Endothelial cell of umbilical vein (primary cell): ENCODE data around the gene CD247. TPM values are rescaled to one million over a fixed set of nuclear protein-coding genes. Genes with fewer than 3 reads are reported as not detected.

Experiments used
- BruUV-seq: library from RNA; stranded (reverse); fragments of 400-500 nt; replicated peaks from 2 replicates; lab custom pipeline; 2021; lab: Mats Ljungman, UMichigan
- CTCF ChIA-PET: fragments of 300-600, 350-600 bp; sonication (Branson Sonifier 250); formaldehyde crosslinking; loops from one replicate; lab custom pipeline; 2021; ENCODE audit warnings: antibody characterized with exemption, inconsistent platforms; lab: Charles Lee
- POLR2A ChIA-PET: fragments of 300-600, 350-600 bp; sonication (Branson Sonifier 250); formaldehyde crosslinking; loops from one replicate; lab custom pipeline; 2021; ENCODE audit warnings: antibody characterized with exemption, inconsistent platforms; lab: Charles Lee
- DNase-seq: peaks from one replicate; pipeline ENCODE4 v3.0.0-alpha.2; 2011; ENCODE audit warnings: low read depth, low spot score
- FAIRE-seq: peaks from 2 replicates; lab custom pipeline; 2011; peaks lifted over from hg19 to GRCh38; lab: Jason Lieb, UNC
- H2AFZ ChIP-seq: 2 replicates; pipeline ENCODE4 v1.6.0; 2012; ENCODE audit warnings: low read depth, low read length, control low read depth, inconsistent platforms
- H3K27ac ChIP-seq: 2 replicates; pipeline ENCODE4 v1.5.1; 2011; ENCODE audit warnings: low read depth, mild to moderate bottlenecking, control low read depth, low read length, moderate library complexity; ENCODE audit not compliant: insufficient read depth
- H3K27me3 ChIP-seq, 2 experiments: 2 replicates each; pipeline versions ENCODE4 v1.6.0 to v1.6.1; 2011; ENCODE audit warnings: low read length in 2 of 2, mixed read lengths in 1 of 2; ENCODE audit not compliant: control insufficient read depth in 2 of 2, insufficient read depth in 2 of 2
- H3K36me3 ChIP-seq, 2 experiments: 2 replicates in 1 of 2; 3 replicates in 1 of 2; pipeline ENCODE4 v1.5.1; 2011; ENCODE audit warnings: low read length in 2 of 2, mild to moderate bottlenecking in 1 of 2, moderate library complexity in 1 of 2; ENCODE audit not compliant: control insufficient read depth in 2 of 2, insufficient read depth in 2 of 2; ENCODE audit errors: extremely low read depth in 1 of 2
- H3K4me1 ChIP-seq: 3 replicates; pipeline ENCODE4 v1.5.1; 2011; ENCODE audit warnings: mild to moderate bottlenecking, low read length; ENCODE audit not compliant: control insufficient read depth, insufficient read depth; ENCODE audit errors: extremely low read depth
- H3K4me2 ChIP-seq: 2 replicates; pipeline ENCODE4 v1.6.1; 2011; ENCODE audit warnings: low read length, control low read depth, mixed read lengths; ENCODE audit not compliant: insufficient read depth
- H3K4me3 ChIP-seq, 3 experiments: fragments of 200-600 bp in 1 of 3; sonication (generic), shearing (Covaris generic) in 1 of 3; replicated peaks in 1 of 3; 2 replicates each; pipeline ENCODE4 v1.5.1; 2011 to 2016; ENCODE audit warnings: control low read depth in 3 of 3, low read length in 3 of 3, mild to moderate bottlenecking in 2 of 3, inconsistent platforms in 1 of 3, low read depth in 1 of 3, moderate library complexity in 1 of 3; ENCODE audit not compliant: insufficient read depth in 1 of 3
- H3K79me2 ChIP-seq: 2 replicates; pipeline ENCODE4 v1.6.0; 2012; ENCODE audit warnings: low read length, inconsistent platforms; ENCODE audit not compliant: control insufficient read depth, insufficient read depth
- H3K9ac ChIP-seq: replicated peaks from 2 replicates; pipeline ENCODE3; 2011; ENCODE audit warnings: low read length, control low read depth; ENCODE audit not compliant: insufficient read depth; ENCODE audit errors: extremely low read depth
- H3K9me1 ChIP-seq: replicated peaks from 3 replicates; pipeline ENCODE4 v1.6.0; 2011; ENCODE audit warnings: mild to moderate bottlenecking, low read length; ENCODE audit not compliant: control insufficient read depth, insufficient read depth; ENCODE audit errors: extremely low read depth
- H3K9me3 ChIP-seq: replicated peaks from 2 replicates; pipeline ENCODE4 v1.5.1; 2012; ENCODE audit warnings: low read length, inconsistent platforms; ENCODE audit not compliant: control insufficient read depth, insufficient read depth
- H4K20me1 ChIP-seq: replicated peaks from 2 replicates; pipeline ENCODE3; 2011; ENCODE audit warnings: mild to moderate bottlenecking, low read length; ENCODE audit not compliant: control insufficient read depth, insufficient read depth; ENCODE audit errors: extremely low read depth
- CTCF ChIP-seq, 2 donors: IDR thresholded peaks; 1 replicate in 1 of 2; 2 replicates in 1 of 2; pipeline ENCODE4 v1.5.1; 2011; ENCODE audit warnings: low read length in 2 of 2, mild to moderate bottlenecking in 2 of 2, moderate library complexity in 2 of 2, control low read depth in 1 of 2, inconsistent platforms in 1 of 2, low read depth in 1 of 2; ENCODE audit not compliant: insufficient read depth in 1 of 2; ENCODE audit errors: extremely low read depth in 1 of 2
- JUN ChIP-seq: IDR thresholded peaks from 2 replicates; pipeline ENCODE4 v1.6.1; 2011; ENCODE audit warnings: borderline replicate concordance, low read depth; ENCODE audit not compliant: insufficient read length, insufficient read depth
- MAX ChIP-seq: IDR thresholded peaks from 2 replicates; pipeline ENCODE4 v1.6.1; 2011; ENCODE audit not compliant: insufficient read depth, insufficient read length
- dilution Hi-C: fragments of 300-500 bp; cut with MboI; formaldehyde crosslinking; loops from one replicate; pipeline ENCODE4 v1.15.0; 2019; ENCODE audit warnings: low sequenced_read_pairs; ENCODE audit not compliant: extremely low pct_ligation_motif_present
- intact Hi-C: fragments of 100-400 bp; cut with micrococcal nuclease; formaldehyde crosslinking; loops from one replicate; pipeline ENCODE4 v1.10.0; 2022
- polyA plus RNA-seq, 4 experiments: library from polyadenylated mRNA; depleted of rRNA in 3 of 4; stranded (reverse) in 3 of 4; unstranded in 1 of 4; fragments of >200 nt; gene quantifications; 2 replicates each; pipeline versions ENCODE4 v1.2.1 to v1.2.3, GENCODE V29; 2011 to 2012; ENCODE audit warnings: missing spikeins in 1 of 4
- total RNA-seq: library from RNA; stranded (reverse); gene quantifications from 2 replicates; pipeline ENCODE4 v1.2.3, GENCODE V29; 2021

The CD247 gene
- total and polyA plus RNA-seq, 2 donors (not counting 3 experiments of a cell fraction or from before 2014, with no cell fraction given): not detected

GRCh38 chr1:167404161-167404888, 114.0 kb downstream of the CD247 start:
- H3K4me3 ChIP-seq: no peak overlapping the region
- dilution Hi-C loops (no loop called here), intact Hi-C loops (loop anchor here (2.0 kb wide), 1 partner anchor 136 kb away; no protein-coding TSS in a partner anchor)
- no peaks in the 10 kb centered on the region for H3K9me1 ChIP-seq
- H3K9me3 ChIP-seq: no peaks in the 10 kb centered on the region
- H2AFZ ChIP-seq: peak overlapping the region; percentile 46
- H3K79me2 ChIP-seq: no peaks in the 10 kb centered on the region
- BruUV-seq: no TSS peak
- no peaks in the 10 kb centered on the region for H4K20me1 ChIP-seq
- TF ChIP-seq MAX: no peak
- TF ChIP-seq JUN: no peak
- peaks cover 15% of the 10 kb centered on the region for H3K4me1 ChIP-seq
- H3K36me3 ChIP-seq: no peaks in the 10 kb centered on the region
- H3K9ac ChIP-seq: no peak overlapping the region
- H3K4me2 ChIP-seq: no peak overlapping the region
- no peaks in the 10 kb centered on the region for H3K27me3 ChIP-seq
- CTCF ChIA-PET: interaction anchor here (1.8 kb wide), 1 partner anchor 14 kb away, joined by 6 read pairs; no protein-coding TSS in a partner anchor
- FAIRE-seq (peak; percentile 40), DNase-seq (peak; percentile 73)
- POLR2A ChIA-PET: no interaction called here
- peak overlapping the region; percentile 11 for H3K27ac ChIP-seq

- POLR2A ChIA-PET: no interaction called here
- DNase-seq (peak; percentile 61), FAIRE-seq (no peak)
- no peak overlapping the region for H3K9ac ChIP-seq
- H3K9me3 ChIP-seq: no peaks in the 10 kb centered on the region
- no peaks in the 10 kb centered on the region for H3K27me3 ChIP-seq
- H2AFZ ChIP-seq: no peak overlapping the region
- CTCF ChIA-PET: interaction anchor here (1.0 to 1.9 kb wide), 4 partner anchors 14 to 181 kb away, joined by 3 to 7 read pairs (median 4); no protein-coding TSS in a partner anchor
- no TSS peak for BruUV-seq
- H3K79me2 ChIP-seq: no peaks in the 10 kb centered on the region
- H3K9me1 ChIP-seq: no peaks in the 10 kb centered on the region
- H3K27ac ChIP-seq: no peak overlapping the region
- intact Hi-C loops: loop anchor here (1.0 kb wide), 2 partner anchors 41 to 133 kb away; no protein-coding TSS in a partner anchor
- dilution Hi-C loops: no loop called here
- peak; percentile 42 to 64 for TF ChIP-seq CTCF (IDR thresholded peaks at IDR 0.05; ENCODE audit: extremely low read depth in 1 of 2, insufficient read depth in 1 of 2, low read depth in 1 of 2, low read length in 2 of 2)
- TF ChIP-seq MAX: no peak
- H4K20me1 ChIP-seq: no peaks in the 10 kb centered on the region
- no peaks in the 10 kb centered on the region for H3K36me3 ChIP-seq
- H3K4me3 ChIP-seq: no peak overlapping the region
- no peak overlapping the region for H3K4me2 ChIP-seq
- peaks cover 15% of the 10 kb centered on the region for H3K4me1 ChIP-seq
Measured at GRCh38 chr1:167401260-167401873, 117.0 kb downstream of the CD247 start.
